Measurements from ENCODE around the gene COQ10A. TPM values are rescaled to one million over a fixed set of nuclear protein-coding genes. Genes with fewer than 3 reads are reported as not detected.
A peak's percentile ranks its signal among the peaks of the same experiment; 100 is the strongest.

COQ10A gene
- total RNA-seq, 1 experiment from 2014 or later, result 25.1 TPM

DNA sequence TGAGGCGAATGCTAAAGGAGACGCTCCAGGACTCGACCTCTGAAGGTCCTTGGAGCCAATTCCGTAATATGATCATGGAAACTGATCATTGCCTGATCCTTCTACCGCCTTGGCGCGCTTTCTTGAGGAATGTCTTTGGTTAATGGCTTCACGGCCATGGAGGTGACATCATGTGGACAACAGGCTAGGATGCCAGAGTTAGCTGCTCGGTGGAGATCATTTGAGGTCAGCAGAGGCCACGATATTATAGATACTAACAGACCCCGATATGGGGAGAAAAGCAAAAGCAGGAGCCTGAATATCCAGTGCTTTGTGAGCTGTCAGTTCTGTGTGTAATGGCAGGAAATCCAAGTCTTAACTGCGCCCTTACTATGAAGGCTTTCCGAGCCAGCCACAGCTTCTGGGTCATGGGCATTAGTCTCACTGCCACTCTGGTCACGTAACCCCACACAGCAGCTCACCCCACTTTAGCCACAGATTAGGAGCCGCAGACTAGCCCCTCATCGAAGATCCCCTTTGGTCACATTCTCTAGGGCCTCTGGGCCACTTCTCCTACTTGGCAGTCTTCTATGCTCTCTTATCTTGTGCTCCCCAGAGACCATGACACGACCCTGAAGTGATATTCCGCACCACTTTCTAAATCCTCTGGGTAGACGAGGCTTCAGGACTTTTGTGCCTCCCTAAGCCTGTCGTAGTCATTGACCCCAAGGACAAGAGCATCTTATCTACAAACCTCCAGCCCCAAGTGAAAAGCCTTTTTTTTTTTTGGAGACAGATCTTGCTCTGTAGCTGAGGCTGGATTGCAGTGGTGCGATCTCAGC lies 34.1 kb downstream of the COQ10A start:
- in situ Hi-C loops (cut with HindIII; ENCODE audit: low pct_unique_long_range_greater_than_20kb, low sequenced_read_pairs), result no loop called here
- no peak for DNase-seq (ENCODE audit: low read depth)

DNA sequence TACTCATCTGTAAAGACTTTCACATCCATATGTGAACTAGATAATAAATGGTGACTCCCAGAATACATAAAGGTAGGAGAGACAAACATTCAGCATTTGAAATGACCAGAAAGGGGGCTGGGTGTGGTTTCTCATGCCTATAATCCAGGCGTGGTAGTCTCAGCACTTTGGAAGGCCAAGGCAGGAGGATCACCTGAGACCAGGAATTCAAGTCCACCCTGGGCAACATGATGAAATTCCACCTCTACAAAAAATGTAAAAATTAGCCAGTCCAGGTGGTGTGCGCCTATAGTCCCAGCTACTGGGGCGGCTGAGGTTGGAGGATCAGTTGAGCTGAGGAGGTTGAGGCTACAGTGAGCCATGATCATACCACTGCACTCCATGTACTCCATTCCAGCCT lies 37.5 kb downstream of the COQ10A start:
- DNase-seq (ENCODE audit: low read depth), result no peak
- in situ Hi-C loops (cut with HindIII; ENCODE audit: low pct_unique_long_range_greater_than_20kb, low sequenced_read_pairs), result no loop called here

DNA sequence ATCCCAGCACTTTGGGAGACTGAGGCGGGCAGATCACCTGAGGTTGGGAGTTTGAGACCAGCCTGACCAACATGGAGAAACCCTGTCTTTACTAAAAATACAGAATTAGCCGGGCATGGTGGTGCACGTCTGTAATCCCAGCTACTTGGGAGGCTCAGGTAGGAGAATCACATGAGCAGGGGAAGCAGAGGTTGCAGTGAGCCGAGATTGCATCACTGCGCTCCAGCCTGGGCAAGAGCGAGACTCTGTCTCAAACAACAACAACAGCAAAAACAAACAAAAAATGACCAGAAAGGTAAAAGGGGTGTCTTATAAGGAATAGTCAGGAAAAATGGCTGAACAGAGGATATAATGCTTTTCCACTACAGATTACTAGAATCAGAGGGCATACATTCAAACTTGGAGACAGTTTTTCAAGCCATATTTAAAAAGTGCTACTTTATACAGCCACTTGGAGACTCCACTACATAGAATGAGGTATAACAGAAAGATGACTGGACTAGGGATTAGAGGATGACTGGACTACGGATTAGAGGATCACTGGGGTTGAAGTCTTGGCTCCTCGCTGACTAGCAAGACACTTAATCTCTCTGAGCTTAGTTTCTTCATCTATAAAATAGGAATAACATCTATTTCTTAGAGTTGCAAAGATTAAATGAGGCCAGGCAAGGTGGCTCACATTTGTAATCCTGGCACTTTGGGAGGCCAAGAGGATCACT lies 38.3 kb downstream of the COQ10A start:
- DNase-seq (ENCODE audit: low read depth), result no peak
- in situ Hi-C loops (cut with HindIII; ENCODE audit: low pct_unique_long_range_greater_than_20kb, low sequenced_read_pairs), result no loop called here

DNA sequence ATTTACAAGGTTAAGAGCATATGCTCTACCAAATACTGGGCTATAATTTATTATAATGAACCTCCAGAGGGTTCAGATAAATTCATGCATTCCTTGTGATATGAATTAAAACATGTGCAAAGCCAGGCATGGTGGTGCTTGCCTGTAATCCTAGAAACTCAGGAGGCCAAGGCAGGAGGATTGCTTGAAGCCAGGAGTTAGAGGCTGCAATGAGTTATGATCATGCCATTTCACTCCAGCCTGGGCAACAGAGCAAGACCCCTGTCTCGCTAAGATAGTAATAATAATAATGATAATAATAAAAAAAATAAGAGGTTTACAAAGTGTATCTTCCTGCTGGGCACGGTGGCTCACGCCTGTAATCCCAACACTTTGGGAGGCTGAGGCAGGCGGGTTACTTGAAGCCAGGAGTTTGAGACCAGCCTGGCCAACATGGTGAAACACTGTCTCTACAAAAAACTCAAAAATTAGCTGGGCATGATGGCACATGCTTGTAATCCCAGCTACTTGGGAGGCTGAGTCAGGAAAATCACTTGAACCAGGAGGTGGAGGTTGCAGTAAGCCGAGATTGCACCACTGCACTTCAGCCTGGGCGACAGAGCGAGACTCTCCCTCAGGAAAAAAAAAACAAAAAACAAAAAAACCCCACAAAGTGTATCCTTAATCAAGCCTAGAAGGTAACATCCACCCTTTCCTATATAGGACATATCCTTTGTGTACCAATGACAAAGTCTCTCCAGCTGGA lies 40.7 kb downstream of the COQ10A start:
- DNase-seq (ENCODE audit: low read depth), result peak; percentile 45
- in situ Hi-C loops (cut with HindIII; ENCODE audit: low pct_unique_long_range_greater_than_20kb, low sequenced_read_pairs), result no loop called here

DNA sequence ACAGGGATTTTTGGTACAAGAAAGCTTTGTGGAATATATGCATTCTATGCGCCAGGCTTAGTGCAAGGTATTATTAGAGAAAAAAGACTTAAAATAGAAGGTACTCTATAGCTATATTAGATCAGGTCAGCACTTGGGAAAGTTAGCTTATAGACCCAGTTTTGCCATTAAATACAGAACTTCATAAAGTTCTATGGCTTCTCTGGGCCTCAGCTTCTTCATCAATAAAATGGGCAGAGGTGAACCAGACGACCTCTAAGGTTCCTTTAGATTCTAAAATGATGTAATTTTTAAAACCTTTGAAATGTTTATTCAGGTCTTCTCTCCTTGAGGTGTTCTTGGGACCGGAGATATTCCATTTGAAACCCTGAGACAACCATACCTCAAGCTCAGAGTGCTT lies 42.0 kb downstream of the COQ10A start:
- no peak for DNase-seq (ENCODE audit: low read depth)
- in situ Hi-C loops (cut with HindIII; ENCODE audit: low pct_unique_long_range_greater_than_20kb, low sequenced_read_pairs), result no loop called here

DNA sequence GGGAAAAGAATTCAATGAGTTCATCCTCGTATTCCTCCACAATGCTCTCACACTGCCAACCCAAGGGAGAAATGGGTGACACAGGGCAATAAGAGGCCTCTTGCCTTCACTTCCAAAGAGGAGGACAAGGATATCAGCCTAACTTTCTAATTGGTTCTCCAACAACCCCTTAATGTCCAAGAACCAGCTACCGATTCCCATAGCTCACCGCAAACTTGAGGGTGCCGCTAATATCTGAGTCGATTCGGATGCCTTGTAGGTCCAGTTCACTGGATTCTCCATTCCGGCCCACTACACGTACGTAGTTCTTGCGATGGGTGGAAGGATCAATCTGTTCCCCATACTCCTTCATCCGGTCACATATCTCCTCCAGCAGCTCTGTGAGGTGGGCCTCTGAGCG lies 44.3 kb downstream of the COQ10A start:
- no peak for DNase-seq (ENCODE audit: low read depth)
- in situ Hi-C loops (cut with HindIII; ENCODE audit: low pct_unique_long_range_greater_than_20kb, low sequenced_read_pairs), result no loop called here

DNA sequence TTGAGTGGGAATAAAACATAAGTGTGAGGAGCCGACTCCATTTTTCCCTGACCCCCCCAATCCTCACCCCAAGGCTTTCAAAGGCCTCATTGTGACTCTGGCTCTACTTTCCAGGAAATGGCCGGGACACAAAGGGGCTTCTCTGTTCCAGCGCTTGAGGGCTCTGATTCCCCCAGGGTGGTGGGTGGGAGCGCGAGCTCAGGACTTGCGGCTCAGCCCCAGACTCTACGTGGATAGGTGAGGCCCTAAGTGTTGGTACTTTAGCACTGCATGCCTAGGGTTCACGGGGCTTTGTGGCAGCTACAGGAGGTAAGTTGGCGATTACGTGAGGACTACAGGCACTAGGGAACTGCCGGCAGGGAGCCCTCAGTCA lies 48.5 kb downstream of the COQ10A start:
- peak; percentile 18 for DNase-seq (ENCODE audit: low read depth)
- in situ Hi-C loops (cut with HindIII; ENCODE audit: low pct_unique_long_range_greater_than_20kb, low sequenced_read_pairs), result no loop called here

DNA sequence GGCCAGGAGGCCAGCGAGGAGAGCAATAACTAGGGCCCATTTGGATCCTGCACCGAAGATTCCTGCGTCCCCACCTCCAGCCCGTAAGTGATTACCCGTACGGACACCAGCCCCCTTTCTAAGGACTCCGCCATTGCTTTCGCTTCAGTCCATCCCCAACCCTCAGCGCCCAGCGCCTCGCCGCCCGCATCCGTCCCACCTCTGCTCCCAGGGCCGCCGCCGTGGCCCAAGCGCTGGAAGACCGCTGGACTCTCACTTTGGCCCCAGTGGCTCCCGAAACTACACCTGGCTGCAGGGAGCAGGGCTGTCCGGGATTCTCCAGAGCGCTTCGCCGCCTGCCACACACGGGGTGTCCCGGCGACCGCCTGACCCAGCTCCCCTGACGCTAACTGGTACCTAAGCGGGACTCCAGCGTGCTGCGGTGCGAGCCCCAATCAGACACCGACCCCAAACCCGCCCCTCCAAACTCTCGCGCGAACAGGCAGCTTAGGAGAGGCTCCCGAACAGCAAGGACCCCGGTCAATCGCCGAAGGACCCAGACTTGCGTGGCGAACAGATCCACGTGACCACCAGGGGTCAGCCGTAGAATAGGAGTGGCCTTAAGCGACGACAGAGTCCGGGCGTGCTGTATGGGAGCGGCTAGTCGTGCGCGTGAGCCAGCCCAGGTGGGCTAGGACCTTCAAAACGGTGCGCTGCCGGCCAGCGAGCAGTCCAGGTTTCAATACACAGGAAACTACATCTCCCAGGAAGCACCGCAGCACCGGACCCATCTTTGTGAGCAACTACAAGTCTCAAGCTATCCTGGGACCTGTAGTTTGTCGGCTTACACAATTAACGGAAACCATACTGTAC lies 49.1 kb downstream of the COQ10A start, which contains the start of gene CNPY2:
TSS of gene CNPY2 (minus strand) at position 367 of the 852 bp plus-strand sequence. CDS start 771 bp downstream, outside the sequence.
- in situ Hi-C loops (cut with HindIII; ENCODE audit: low pct_unique_long_range_greater_than_20kb, low sequenced_read_pairs), result no loop called here
- DNase-seq (ENCODE audit: low read depth), result peak; percentile 100

DNA sequence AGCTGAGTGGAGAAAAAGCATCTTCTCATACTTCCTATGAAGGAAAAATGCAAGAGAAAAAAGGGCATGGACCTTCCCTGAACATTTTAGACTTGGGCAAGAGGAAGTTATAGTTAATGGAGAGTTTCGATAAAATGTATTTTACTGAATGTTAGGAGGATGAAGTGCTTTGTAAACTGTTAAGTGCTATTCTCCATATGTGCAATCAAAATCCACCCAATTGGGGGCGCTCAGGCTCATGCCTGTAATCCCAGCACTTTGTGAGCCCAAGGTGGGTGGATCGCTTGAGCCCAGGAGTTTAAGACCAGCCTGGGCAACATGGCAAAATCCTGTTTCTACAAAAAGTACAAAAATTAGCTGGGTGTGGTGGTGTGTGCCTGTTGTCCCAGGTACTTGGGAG lies 50.9 kb downstream of the COQ10A start:
- in situ Hi-C loops (cut with HindIII; ENCODE audit: low pct_unique_long_range_greater_than_20kb, low sequenced_read_pairs), result no loop called here
- DNase-seq (ENCODE audit: low read depth), result no peak

Other genes with a start within 250 kb of the COQ10A start
- gene IKZF4, start 245.9 kb upstream of the COQ10A start, total RNA-seq (2014; rRNA removed; shearing (Covaris generic); ENCODE audit: low replicate concordance), result 0.34 and 1.9 TPM in 2 replicates
- gene RPS26, start 225.0 kb upstream of the COQ10A start, total RNA-seq (2014; rRNA removed; shearing (Covaris generic); ENCODE audit: low replicate concordance), result 1,254 and 1,317 TPM in 2 replicates
- gene ERBB3, start 186.8 kb upstream of the COQ10A start, total RNA-seq (2014; rRNA removed; shearing (Covaris generic); ENCODE audit: low replicate concordance), result 0.75 and 1.8 TPM in 2 replicates
- gene PA2G4, start 162.4 kb upstream of the COQ10A start, total RNA-seq (2014; rRNA removed; shearing (Covaris generic); ENCODE audit: low replicate concordance), result 415 and 417 TPM in 2 replicates
- 3,851 and 5,660 TPM in 2 replicates for gene RPL41, start 150.3 kb upstream of the COQ10A start, total RNA-seq (2014; rRNA removed; shearing (Covaris generic); ENCODE audit: low replicate concordance)
- gene ZC3H10, start 148.7 kb upstream of the COQ10A start, total RNA-seq (2014; rRNA removed; shearing (Covaris generic); ENCODE audit: low replicate concordance), result 4.2 and 8.4 TPM in 2 replicates
- 155 and 163 TPM in 2 replicates for gene ESYT1, start 138.7 kb upstream of the COQ10A start, total RNA-seq (2014; rRNA removed; shearing (Covaris generic); ENCODE audit: low replicate concordance)
- gene MYL6B, start 114.4 kb upstream of the COQ10A start, total RNA-seq (2014; rRNA removed; shearing (Covaris generic); ENCODE audit: low replicate concordance), result 216 and 250 TPM in 2 replicates
- 3,263 and 3,510 TPM in 2 replicates for gene MYL6, start 108.6 kb upstream of the COQ10A start, total RNA-seq (2014; rRNA removed; shearing (Covaris generic); ENCODE audit: low replicate concordance)
- 19.3 and 27.0 TPM in 2 replicates for gene SMARCC2, start 77.5 kb upstream of the COQ10A start, total RNA-seq (2014; rRNA removed; shearing (Covaris generic); ENCODE audit: low replicate concordance)
- gene RNF41, start 45.0 kb upstream of the COQ10A start, total RNA-seq (2014; rRNA removed; shearing (Covaris generic); ENCODE audit: low replicate concordance), result 83.0 and 119 TPM in 2 replicates
- 162 and 187 TPM in 2 replicates for gene NABP2, start 42.6 kb upstream of the COQ10A start, total RNA-seq (2014; rRNA removed; shearing (Covaris generic); ENCODE audit: low replicate concordance)
- not detected in 2 replicates for gene SLC39A5, start 36.9 kb upstream of the COQ10A start, total RNA-seq (2014; rRNA removed; shearing (Covaris generic); ENCODE audit: low replicate concordance)
- gene ANKRD52, start 8.6 kb upstream of the COQ10A start, total RNA-seq (2014; rRNA removed; shearing (Covaris generic); ENCODE audit: low replicate concordance), result 15.1 and 15.7 TPM in 2 replicates
- 73.6 and 84.6 TPM in 2 replicates for gene CS, start 33.4 kb downstream of the COQ10A start, total RNA-seq (2014; rRNA removed; shearing (Covaris generic); ENCODE audit: low replicate concordance)
- gene CNPY2, start 49.0 kb downstream of the COQ10A start, total RNA-seq (2014; rRNA removed; shearing (Covaris generic); ENCODE audit: low replicate concordance), result 244 and 346 TPM in 2 replicates
- gene PAN2, start 67.1 kb downstream of the COQ10A start, total RNA-seq (2014; rRNA removed; shearing (Covaris generic); ENCODE audit: low replicate concordance), result 29.0 and 59.6 TPM in 2 replicates
- gene IL23A, start 71.9 kb downstream of the COQ10A start, total RNA-seq (2014; rRNA removed; shearing (Covaris generic); ENCODE audit: low replicate concordance), result 0.32 and 0.51 TPM in 2 replicates
- 89.5 and 90.1 TPM in 2 replicates for gene STAT2, start 93.2 kb downstream of the COQ10A start, total RNA-seq (2014; rRNA removed; shearing (Covaris generic); ENCODE audit: low replicate concordance)
- gene APOF, start 95.9 kb downstream of the COQ10A start, total RNA-seq (2014; rRNA removed; shearing (Covaris generic); ENCODE audit: low replicate concordance), result not detected in 2 replicates
- 33.3 and 46.0 TPM in 2 replicates for gene TIMELESS, start 182.5 kb downstream of the COQ10A start, total RNA-seq (2014; rRNA removed; shearing (Covaris generic); ENCODE audit: low replicate concordance)
- gene MIP, start 187.7 kb downstream of the COQ10A start, total RNA-seq (2014; rRNA removed; shearing (Covaris generic); ENCODE audit: low replicate concordance), result not detected in 2 replicates
- gene SPRYD4, start 201.6 kb downstream of the COQ10A start, total RNA-seq (2014; rRNA removed; shearing (Covaris generic); ENCODE audit: low replicate concordance), result 1.7 and 3.0 TPM in 2 replicates
- not detected in 2 replicates for gene GLS2, start 221.2 kb downstream of the COQ10A start, total RNA-seq (2014; rRNA removed; shearing (Covaris generic); ENCODE audit: low replicate concordance)

Data from Caki2 (cell line).